Kidney capillary endothelial cell (primary cell): ENCODE results near the gene ZNF331.

ENCODE experiments used
- DNase-seq: peaks from one replicate; pipeline ENCODE4 v3.0.0-alpha.2; 2018; ENCODE audit warnings: low spot score

ZNF331 gene

DNA sequence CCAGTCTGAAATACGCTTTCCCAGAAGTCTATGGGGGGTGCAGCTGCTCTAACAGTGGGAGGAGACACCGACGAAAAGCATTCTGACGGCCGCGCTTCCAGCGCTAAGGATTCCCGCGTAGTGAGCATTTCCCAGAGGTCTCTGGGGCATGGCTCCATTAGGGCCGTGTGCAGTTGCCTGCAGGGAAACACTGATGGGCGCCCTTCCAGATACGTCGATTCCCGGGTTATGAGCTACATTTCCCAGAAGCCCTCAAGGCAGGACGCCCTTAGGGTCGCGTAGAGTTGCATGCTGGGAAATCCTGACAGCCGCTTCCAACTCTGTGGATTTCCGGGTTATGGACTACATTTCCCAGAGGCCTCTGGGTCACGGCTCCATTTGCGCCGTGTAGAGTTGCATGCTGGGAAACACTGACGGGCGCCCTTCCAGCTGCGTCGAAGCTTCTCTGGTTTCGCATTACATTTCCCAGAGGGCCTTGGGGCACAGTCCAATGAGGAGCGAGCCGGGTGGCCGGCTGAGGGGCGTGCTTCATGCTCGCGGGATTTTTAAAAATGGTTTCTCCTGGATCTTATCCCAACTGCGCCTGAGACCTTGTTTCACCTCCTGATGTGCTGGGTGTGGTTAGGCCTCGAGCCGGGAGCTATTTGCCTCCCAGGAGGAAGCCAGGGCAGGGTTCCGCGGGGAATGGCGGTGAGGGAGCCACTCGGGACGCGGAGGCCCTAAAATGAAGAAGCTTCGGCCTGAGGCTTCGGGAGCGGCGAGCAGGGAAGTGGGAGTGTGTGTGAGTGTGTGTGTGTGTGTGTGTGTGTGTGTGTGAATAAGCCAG, 17.2 kb upstream of the ZNF331 start:
- peak; percentile 99 for DNase-seq

DNA sequence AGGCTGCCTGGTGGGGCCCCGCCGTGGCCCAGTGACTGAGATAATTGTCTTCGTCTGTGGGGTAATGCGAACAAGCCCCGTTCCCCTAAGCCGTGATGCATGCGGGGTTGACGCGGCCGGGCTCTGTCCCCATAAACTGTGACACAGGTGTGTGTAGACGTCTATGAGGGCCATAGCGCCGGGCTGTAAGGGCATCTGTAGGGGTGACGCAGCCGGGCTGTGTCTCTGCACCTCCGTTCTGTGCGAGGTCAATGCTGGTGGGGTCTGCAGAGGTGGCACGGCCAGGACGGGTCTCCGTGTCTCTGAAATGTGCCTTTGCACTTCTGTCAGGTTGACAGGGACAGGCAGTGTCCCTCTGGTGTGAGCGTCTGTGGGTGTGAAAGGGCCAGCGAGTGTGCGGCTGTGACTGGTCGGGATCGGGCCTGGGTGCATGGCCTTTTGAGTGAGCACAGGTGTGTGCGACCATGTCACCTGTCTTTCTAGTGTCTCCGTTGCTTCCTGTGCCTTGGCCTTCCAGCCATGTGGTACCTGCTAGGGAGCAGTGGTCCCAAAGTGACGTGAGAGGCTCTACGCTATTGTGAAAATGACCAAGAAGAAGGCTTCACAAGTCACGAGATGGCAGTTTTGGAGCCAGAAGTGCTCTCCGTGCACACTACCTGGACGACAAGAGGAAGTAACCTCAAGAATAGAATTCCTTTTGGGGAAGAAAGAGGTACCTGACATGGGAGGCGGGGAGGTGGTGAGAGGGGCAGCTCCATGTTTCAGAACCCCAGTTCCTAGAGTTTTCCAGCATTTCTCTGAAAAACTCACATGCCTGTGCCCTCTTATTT, 16.4 kb upstream of the ZNF331 start:
- DNase-seq: no peak

DNA sequence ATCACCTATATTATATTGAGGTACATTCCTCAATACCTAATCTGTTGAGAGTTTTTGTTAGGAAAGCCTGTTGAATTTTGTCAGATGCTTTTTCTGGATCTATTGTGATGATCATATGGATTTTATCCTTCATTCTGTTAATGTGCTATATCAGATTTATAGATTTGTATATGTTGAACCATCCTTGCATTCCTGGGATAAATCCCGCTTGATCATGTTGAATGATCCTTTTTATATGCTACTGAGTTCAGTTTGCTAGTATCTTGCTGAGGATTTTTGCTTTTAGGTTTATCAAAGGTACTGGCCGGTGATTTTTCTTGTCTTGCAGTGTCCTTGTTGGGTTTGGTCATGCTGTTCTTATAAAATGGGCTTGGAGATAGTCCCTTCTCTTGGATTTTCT, 12.0 kb upstream of the ZNF331 start:
- no peak for DNase-seq

DNA sequence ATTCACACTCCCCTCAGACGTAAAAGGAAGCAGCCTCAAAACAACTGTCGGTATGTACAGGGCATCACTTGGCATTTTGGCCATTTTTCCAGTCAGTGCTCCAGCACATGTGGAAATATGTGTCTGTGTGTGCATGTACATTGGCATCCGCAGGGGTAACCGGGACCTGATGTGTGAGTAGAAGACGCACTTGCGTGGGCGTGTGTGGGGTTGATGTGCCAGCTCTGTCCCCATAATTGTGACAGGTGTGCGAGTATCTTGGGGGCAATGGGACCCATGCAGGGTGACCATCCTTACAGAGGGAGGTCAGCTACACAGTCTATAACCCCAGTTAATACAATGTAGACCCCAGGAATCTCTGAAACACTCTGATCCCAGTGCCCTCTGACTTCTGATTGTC, 7.3 kb upstream of the ZNF331 start:
- no peak for DNase-seq

DNA sequence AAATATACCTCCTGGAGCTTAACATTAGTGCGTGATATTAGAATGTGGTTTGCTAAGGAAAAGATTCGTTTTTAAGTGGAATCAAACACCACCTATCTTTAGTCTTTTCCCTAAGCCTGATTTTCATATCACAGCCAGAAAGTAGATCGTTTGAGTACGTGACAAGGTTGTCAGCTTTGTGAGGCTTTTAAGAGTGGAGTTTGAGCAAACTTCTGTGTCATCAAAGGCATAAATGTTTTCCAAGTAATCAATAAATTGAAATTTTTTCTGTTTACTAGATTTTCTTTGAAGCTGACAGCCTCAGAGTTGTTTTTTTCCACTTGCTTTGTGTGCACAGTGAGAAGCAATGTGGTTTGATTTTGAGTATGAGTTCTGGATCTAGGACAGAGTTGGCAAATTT, 6.5 kb upstream of the ZNF331 start:
- no peak for DNase-seq

DNA sequence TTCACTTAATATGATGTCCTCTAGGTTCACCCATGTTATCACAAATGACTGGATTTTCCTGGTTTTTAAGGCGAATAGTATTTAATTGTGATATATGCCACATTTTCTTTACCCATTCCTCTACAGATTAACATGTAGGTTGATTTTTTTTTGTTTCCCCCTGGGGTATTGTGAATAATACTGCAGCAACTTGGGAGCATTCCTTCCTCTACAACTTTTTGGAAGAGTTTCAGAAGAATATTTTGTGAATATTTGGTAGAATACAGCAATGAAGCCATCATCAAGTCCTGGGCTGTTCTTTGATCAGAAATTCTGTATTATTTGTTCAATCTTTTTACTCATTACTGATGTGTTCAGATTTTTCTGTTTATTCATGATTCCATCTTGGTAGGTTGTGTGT, 5.6 kb upstream of the ZNF331 start:
- no peak for DNase-seq

DNA sequence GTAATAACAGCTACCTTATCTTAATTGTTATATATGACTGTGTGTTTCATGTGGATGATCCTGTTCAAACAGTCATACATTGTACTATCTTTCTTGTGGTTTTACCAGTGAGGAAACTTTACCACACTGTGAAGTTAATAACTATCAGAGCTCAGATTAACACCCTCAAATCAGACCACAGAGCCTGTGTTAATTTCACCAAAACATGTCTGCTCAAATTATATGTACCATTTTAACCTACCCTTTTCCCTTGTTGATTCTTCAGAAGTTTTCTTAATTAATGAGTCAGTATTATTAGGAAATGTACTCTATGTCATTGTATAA, 1.8 kb upstream of the ZNF331 start:
- no peak for DNase-seq

DNA sequence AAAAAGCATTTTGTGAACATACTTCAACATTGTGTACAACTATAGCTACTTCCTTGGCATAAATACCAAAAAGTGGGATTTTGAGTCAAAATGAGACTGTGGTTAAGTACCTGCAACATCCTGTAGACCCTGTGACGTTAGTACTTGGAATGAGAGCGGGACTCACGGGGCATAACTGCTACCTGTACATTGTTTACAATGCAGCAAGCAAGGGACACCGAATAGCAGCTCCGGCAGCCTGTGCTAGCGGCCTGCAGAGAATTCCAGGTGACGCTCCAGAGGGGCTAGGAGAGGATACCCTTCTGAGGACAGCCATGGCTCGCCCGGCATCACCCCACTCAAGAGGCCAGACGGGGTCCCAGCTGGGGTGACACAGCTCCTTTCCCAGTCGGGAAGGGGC, 824 bp upstream of the ZNF331 start:
- no peak for DNase-seq

DNA sequence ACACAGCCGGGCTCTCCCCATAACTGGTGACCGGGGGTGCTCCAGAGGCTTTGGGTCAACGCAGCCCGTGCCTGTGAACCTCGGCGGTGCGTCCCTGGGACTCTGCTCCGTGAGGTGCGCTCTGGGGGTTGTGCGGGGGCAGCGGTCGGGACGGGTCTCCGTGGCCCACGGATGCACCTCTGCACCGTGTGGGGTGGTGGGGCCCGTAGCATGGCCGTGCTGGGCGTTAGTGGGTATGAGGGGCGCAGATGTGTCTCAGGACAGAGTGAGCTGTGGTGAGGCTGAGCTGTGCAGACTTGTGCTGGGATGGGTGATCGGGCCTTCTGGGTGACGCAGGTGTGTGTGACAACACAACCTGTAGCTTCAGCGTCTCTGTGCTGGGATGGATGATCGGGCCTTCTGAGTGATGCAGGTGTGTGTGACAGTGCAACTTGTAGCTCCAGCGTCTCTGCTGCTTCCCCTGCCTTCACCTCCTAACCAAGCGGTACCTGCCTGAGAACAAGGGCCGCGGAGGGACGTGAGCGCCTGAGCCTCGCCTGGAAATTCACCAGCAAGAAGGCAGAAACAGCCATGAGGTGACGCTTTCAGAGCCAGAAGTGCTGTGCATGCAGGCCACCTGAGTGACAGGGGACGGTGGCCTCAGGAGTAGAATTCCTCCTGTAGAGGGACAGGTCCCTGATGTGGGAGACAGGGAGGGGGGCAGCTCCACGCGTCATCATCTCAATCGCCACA, 599 bp downstream of the ZNF331 start:
- no peak for DNase-seq

DNA sequence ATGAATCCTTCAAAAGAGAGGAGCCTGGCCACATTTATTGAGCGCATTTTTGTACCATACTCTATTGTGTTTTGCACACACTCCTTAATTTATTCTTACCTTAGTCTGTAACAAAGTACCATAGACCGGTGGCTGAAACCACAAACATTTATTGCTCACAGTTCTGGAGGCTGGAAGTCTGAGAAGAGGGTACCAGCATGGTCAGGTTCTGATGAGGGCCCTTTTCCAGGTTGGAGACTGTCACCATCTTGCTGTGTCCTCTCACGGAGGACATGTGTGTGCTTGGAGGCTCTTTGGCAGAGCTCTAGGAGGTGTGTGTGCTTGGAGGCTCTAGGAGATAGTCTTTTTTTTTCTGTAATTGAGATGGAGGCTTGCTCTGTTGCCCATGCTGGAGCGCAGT, 2.1 kb downstream of the ZNF331 start:
- DNase-seq: no peak

DNA sequence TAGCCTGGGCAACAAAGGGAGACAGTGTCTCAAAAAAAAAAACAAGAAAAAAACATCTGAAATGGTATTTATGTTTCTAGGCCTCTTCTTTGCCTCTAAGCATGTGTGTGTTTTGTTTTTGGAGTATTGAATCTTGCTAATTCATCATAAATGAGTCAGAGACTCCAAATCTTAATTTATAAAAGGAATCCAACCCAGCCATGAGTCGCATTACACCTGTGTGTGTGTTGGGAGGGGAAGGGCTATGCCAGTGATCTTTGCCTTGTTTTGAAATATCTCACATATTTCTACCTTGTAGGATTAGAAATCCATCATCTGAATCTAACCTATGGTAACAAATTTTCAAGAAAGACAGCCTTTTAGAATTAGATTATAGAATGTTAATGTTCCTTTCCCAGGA, 4.0 kb downstream of the ZNF331 start:
- DNase-seq: no peak

DNA sequence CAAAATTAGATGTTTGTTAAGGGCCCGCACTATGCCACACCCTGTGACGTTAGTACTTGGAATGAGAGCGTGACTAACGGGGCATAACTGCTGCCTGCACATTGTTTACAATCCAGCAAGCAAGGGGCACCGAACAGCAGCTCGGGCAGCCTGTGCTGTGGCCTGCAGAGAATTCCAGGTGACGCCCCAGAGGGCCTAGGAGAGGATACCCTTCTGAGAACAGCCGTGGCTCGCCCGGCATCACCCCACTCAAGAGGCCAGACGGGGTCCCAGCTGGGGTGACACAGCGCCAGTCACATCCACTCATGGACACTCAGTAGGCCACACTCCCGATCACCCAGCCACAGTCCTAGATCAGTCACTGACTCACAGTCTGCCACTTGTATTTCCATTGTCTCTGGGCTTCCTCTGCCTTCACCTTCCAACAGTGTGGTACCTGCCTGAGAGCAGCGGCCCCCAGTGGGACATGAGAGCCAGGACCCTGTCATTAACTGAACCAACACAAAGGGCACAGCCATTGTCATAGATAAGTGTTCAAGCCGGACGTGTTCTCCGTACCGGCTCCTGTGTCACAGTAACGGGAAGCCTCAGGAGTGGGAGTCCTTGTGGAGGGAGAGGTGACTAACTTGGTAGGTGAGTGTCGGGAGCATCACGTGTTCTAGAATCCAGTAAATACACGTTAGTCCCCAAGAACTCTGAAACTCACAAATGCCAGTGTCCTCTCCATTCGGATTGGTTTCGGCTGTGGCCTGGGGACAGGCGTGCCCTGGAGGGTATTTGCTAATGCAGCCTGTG, 7.5 kb downstream of the ZNF331 start:
- DNase-seq: no peak

DNA sequence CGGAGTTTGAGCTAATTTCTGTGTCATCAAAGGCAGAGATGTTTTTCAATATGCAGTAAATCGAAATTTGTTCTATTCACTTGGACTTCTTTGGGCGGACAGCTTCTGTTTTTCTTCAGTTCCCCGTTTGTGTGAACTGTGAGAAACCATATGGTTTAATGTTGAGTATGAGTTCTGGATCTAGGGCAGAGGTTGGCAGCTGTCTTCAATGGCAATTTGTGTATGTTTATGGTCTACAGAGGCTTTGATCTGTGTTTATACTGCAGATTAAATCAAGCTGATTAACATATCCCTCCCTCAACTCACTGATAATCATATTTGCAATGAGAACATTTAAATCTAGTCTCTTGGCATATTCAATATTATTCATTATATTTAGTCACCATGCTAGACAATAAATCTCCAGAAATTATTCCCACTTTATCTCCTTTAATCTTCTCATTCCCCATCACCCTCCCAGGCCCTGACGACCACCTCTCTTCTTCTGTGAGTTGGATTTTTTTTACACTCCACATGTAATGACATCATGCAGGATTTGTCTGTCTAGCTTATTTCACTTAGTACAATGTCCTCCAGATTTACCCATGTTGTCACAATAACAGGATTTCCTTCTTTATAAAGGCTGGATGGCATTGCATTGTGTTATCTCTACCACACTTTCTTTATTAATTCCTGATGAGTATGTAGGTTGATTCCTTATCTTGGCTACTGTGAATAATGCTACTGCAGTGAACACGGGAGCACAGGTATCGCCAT, 9.0 kb downstream of the ZNF331 start:
- DNase-seq: peak; percentile 25

DNA sequence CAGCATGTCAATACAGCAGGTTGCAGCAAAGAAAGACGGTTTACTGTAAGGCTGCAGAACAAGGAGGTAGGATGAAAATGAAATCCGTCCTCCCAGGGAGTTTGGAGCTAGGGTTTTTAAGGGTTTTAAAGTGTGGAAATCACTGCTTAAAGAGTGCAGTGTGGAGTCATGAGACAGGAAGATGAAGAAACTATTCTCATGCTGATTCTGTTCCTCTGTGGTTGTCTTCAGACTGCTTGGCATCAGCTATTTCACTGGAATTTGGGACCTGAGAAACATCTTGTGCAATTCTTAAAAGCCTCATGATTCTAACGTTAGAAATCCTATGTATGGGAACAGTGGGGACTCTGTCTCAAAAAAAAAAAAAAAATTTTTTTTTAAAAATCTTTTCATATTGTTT, 11.4 kb downstream of the ZNF331 start:
- no peak for DNase-seq

DNA sequence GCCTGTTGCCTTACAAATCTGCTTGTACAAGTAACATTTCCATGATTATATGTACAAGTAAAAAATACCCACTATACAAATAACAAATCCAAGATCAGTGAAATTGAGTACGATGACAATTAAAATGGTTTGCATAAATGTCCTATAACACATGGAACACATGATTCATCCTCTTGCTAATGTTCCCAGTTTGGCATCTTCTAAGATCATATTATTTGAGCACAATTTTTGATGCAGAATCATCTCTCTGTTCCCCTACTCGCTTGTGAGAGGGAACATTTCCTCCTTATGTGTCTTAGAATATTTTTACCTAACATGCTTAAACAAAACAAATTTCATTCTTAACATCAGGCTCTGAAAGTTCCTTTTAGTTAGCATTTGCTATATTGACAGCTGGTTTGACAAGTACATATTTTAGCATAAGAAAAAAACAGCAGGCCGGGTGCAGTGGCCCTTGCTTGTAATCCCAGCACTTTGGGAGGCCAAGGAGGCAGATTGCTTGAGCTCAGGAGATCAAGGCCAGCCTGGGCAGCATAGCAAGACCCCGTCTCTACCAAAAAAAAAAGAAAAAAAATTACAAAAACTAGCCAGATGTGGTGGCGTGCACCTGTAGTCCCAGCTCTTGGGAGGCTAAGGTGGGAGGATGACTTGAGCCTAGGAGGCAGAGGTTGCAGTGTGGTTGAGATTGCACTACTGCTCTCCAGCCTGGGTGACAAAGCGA, 14.2 kb downstream of the ZNF331 start:
- DNase-seq: no peak

DNA sequence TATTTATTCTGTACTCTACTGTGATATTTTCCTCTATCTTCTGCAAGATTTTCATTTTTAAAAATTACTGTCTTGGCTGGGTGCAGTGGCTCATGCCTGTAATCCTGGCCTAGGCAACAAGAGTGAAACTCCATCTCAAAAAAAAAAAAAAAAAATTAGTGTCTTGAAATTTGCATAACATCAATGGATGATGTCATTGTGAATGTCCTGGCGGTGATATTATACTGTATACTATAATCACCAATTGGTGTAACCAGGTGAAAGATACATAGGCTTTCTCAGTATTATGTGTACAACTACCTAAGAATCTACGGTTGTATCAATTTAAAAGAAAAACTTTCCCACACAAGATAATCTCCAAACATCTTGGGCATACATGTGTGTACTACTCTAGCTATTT, 15.2 kb downstream of the ZNF331 start:
- DNase-seq: no peak

DNA sequence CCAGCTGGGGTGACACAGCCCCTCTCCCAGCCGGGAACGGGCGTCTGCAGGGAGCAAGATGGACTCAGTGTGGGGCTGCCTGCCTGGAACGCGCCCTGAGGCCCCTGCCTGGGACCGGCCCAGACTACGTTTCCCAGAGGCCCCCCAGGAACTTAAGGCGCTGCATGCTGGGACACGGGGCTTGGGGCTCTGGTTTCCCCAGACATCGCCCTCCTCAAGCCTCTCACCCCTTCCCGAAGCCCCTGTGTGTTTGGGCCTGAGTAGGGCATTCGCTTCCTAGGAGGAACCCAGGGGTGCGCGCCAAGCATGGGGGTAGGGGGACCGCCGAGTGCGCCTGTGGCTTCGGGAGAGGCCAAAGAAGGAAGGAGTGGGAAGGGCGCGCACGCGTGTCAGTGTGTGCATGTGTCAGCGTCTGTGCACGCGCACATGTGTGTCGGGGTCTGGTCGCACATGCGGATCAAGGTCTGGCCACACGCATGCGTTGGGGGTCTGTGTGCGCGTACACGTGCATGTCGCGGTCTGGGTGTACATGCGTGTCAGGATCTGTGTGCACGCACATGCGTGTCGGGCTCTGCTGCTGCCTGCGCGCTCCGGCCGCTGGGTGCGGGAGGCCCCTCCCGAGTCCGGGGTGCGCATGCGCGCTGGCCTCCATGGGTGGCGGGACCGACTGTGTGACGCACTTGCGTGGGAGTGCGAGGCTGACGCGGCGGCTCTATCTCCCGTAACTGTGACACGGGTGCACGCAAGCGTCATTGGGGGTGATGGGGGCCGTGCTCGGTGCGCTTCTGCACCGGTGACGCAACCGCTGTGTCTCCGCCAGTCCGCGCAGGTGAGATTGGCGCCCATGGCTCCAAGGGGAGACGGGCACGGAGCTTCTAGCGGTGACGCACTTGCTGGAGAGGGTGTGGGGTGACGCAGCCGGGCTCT, 16.2 kb downstream of the ZNF331 start:
- peak; percentile 38 for DNase-seq

DNA sequence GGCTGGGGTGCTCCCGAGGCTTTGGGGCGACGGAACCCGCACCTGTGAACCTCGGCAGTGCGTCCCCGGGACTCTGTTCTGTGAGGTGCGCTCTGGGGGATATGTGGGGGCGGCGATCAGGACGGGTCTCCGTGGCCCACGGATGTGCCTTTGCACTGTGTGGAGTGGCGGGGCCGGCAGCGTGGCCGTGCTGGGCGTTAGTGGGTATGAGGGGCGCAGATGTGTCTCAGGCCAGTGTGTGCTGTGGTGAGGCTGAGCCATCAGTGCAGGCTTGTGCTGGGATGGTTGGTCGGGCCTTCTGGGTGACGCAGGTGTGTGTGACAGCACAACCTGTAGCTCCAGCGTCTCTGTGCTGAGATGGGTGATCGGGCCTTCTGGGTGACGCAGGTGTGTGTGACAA, 16.9 kb downstream of the ZNF331 start:
- no peak for DNase-seq

DNA sequence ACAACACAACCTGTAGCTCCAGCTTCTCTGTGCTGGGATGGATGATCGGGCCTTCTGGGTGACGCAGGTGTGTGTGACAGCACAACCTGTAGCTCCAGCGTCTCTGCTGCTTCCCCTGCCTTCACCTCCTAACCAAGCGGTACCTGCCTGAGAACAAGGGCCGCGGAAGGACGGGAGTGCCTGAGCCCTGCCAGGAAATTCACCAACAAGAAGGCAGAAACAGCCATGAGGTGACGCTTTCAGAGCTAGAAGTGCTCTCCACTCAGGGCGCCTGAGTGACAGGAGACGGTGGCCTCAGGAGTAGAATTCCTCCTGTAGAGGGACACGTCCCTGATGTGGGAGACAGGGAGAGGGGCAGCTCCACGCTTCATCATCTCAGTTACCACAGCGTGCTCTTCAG, 17.4 kb downstream of the ZNF331 start:
- no peak for DNase-seq

DNA sequence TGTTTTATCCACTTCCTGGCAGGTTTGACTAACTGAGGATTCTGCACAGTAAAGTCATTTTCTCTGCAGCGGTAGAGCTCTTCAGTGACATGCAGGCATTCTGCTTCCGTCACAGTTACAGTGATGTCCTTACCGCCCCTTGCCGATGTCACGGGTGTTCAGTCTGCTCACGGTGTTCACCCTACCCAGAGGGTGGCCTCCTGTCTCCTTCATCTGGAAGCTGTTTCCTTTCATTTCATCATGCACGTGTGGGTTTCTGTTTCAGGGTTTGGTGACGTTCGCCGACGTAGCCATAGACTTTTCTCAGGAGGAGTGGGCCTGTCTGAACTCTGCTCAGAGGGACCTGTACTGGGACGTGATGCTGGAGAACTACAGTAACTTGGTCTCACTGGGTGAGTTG, 33.4 kb downstream of the ZNF331 start:
- no peak for DNase-seq
